Loucy (cell line): ENCODE results near the gene CCDC180.

Experiments
- EZH2phosphoT487 ChIP-seq: fragments of 200-600 bp; IDR thresholded peaks from 2 replicates; pipeline ENCODE4 v1.6.1; 2018; ENCODE audit warnings: antibody characterized with exemption, mild to moderate bottlenecking, moderate library complexity, borderline replicate concordance
- TF ChIP-seq, protein P1 (sequence below): fragments of 200-600 bp; sonication (generic); conservative IDR thresholded peaks from 2 replicates; pipeline ENCODE4 v1.5.1; 2014; ENCODE audit warnings: mild to moderate bottlenecking, antibody characterized with exemption, low read length

DNA sequence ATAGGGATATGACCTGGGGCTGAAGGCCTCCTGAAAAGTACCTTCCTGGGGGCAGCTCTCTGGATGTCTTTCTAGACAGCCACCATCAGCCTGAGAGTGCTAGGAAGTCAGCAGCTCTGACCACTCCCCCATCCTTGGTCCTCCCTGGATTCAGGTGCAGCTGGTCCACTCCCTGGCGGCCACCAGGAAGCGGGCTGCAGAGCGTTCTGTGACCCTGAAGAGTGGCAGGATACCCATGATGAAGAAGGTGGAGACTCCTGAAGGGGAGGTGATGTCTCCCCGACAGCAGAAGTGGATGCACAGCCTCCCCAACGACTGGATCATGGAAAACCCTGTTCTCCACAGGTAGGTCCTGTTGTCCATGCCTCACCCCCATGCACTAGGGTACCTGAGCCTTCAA lies 1.8 kb downstream of the CCDC180 start:
- TF ChIP-seq, protein P1, sequence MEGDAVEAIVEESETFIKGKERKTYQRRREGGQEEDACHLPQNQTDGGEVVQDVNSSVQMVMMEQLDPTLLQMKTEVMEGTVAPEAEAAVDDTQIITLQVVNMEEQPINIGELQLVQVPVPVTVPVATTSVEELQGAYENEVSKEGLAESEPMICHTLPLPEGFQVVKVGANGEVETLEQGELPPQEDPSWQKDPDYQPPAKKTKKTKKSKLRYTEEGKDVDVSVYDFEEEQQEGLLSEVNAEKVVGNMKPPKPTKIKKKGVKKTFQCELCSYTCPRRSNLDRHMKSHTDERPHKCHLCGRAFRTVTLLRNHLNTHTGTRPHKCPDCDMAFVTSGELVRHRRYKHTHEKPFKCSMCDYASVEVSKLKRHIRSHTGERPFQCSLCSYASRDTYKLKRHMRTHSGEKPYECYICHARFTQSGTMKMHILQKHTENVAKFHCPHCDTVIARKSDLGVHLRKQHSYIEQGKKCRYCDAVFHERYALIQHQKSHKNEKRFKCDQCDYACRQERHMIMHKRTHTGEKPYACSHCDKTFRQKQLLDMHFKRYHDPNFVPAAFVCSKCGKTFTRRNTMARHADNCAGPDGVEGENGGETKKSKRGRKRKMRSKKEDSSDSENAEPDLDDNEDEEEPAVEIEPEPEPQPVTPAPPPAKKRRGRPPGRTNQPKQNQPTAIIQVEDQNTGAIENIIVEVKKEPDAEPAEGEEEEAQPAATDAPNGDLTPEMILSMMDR, result no peak
- TF ChIP-seq EZH2phosphoT487, result no peak
